Nephron (organoid): Measurements from ENCODE around the gene SHISAL2A.
"Not testable (repeated sequence)": the region's sequence is repeated elsewhere in the genome, so short reads cannot be mapped to it uniquely, and the experiment has no call there.

Experiments used
- H3K27ac Mint-ChIP-seq, 3 experiments: 2 replicates each; pipeline ENCODE4 v1.8.0; 2020; ENCODE audit warnings: mixed read lengths in 3 of 3, mild to moderate bottlenecking in 2 of 3, moderate library complexity in 1 of 3
- H3K27me3 Mint-ChIP-seq: 2 replicates; pipeline ENCODE4 v1.8.0; 2021; ENCODE audit warnings: low read depth, mild to moderate bottlenecking, moderate library complexity, mixed read lengths
- H3K36me3 Mint-ChIP-seq: 2 replicates; pipeline ENCODE4 v1.8.0; 2020; ENCODE audit warnings: low read depth, mixed read lengths
- H3K4me1 Mint-ChIP-seq: 2 replicates; pipeline ENCODE4 v1.8.0; 2020; ENCODE audit warnings: mixed read lengths
- H3K4me3 Mint-ChIP-seq, 3 experiments: 2 replicates each; pipeline ENCODE4 v1.8.0; 2020; ENCODE audit warnings: mild to moderate bottlenecking in 3 of 3, mixed read lengths in 3 of 3, moderate library complexity in 2 of 3
- H3K9me3 Mint-ChIP-seq: 2 replicates; pipeline ENCODE4 v1.8.0; 2020; ENCODE audit warnings: mixed read lengths
- CTCF ChIP-seq, 3 experiments: fragments of 200-600 bp; sonication (generic); IDR thresholded peaks; one replicate each; pipeline ENCODE4 v1.5.0; 2021; ENCODE audit warnings: antibody characterized with exemption in 3 of 3; ENCODE audit not compliant: unreplicated experiment in 3 of 3

Gene SHISAL2A

GRCh38 chr1:52692697-52693096, 59.7 kb downstream of the SHISAL2A start:
- no peak for TF ChIP-seq CTCF (IDR thresholded peaks at IDR 0.05; ENCODE audit: unreplicated experiment in 3 of 3)
- H3K9me3 Mint-ChIP-seq = no peaks in the 10 kb centered on the region

GRCh38 chr1:52693351-52693750, 60.4 kb downstream of the SHISAL2A start:
- not testable (repeated sequence) for H3K27ac Mint-ChIP-seq, H3K9me3 Mint-ChIP-seq, H3K27me3 Mint-ChIP-seq, H3K4me3 Mint-ChIP-seq, H3K4me1 Mint-ChIP-seq
- H3K36me3 Mint-ChIP-seq = peaks cover 41% of the 10 kb centered on the region

More at GRCh38 chr1:52692697-52693096, 59.7 kb downstream of the SHISAL2A start:
- Mint-ChIP-seq H3K4me3 (no peak overlapping the region), H3K4me1 (peaks cover under 1% of the 10 kb centered on the region), H3K36me3 (peaks cover 36% of the 10 kb centered on the region), H3K27ac (no peak overlapping the region), H3K27me3 (no peaks in the 10 kb centered on the region)

GRCh38 chr1:52693843-52694242, 60.9 kb downstream of the SHISAL2A start:
- no peaks in the 10 kb centered on the region for H3K27me3 Mint-ChIP-seq
- peaks cover 10% of the 10 kb centered on the region for H3K4me1 Mint-ChIP-seq
- TF ChIP-seq CTCF (IDR thresholded peaks at IDR 0.05; ENCODE audit: unreplicated experiment in 3 of 3) = no peak
- peaks cover 41% of the 10 kb centered on the region for H3K36me3 Mint-ChIP-seq
- no peak overlapping the region for H3K27ac Mint-ChIP-seq
- no peak overlapping the region for H3K4me3 Mint-ChIP-seq
- H3K9me3 Mint-ChIP-seq = no peaks in the 10 kb centered on the region

- H3K27ac Mint-ChIP-seq = no peak overlapping the region
- peaks cover 32% of the 10 kb centered on the region for H3K36me3 Mint-ChIP-seq
- peaks cover 19% of the 10 kb centered on the region for H3K4me1 Mint-ChIP-seq
- H3K4me3 Mint-ChIP-seq = peak overlapping the region; percentile 38 to 67 (median 61)
- no peaks in the 10 kb centered on the region for H3K27me3 Mint-ChIP-seq
- TF ChIP-seq CTCF (IDR thresholded peaks at IDR 0.05; ENCODE audit: unreplicated experiment in 3 of 3) = no peak
- H3K9me3 Mint-ChIP-seq = no peaks in the 10 kb centered on the region
Observed at GRCh38 chr1:52695627-52696026, 62.7 kb downstream of the SHISAL2A start.

- peak within 1 kb of the TSS; percentile 87 to 99 (median 92) for H3K27ac Mint-ChIP-seq
- H3K9me3 Mint-ChIP-seq = no peaks in the 10 kb centered on the region
- peaks cover 24% of the 10 kb centered on the region for H3K4me1 Mint-ChIP-seq
- no peaks in the 10 kb centered on the region for H3K27me3 Mint-ChIP-seq
- H3K36me3 Mint-ChIP-seq = peaks cover 16% of the 10 kb centered on the region
- H3K4me3 Mint-ChIP-seq = peak within 1 kb of the TSS; percentile 92 to 97 (median 94)
- no peak for TF ChIP-seq CTCF (IDR thresholded peaks at IDR 0.05; ENCODE audit: unreplicated experiment in 3 of 3)
Observed at GRCh38 chr1:52697795-52698674, 65.1 kb downstream of the SHISAL2A start, which contains the start of gene COA7. TSS of gene COA7 (minus strand) at chr1:52698347. CDS start at chr1:52698326, 21 bp downstream.

- Mint-ChIP-seq H3K27ac (peak overlapping the region; percentile 82 to 90 (median 88)), H3K36me3 (no peaks in the 10 kb centered on the region), H3K4me3 (peak overlapping the region; percentile 88 to 92 (median 90)), H3K4me1 (peaks cover 25% of the 10 kb centered on the region), H3K9me3 (no peaks in the 10 kb centered on the region), H3K27me3 (peaks cover 7% of the 10 kb centered on the region)
- no peak for TF ChIP-seq CTCF (IDR thresholded peaks at IDR 0.05; ENCODE audit: unreplicated experiment in 3 of 3)
Observed at GRCh38 chr1:52702886-52703787, 70.2 kb downstream of the SHISAL2A start.
